ENCODE data around the gene TMEM35A.

TMEM35A gene

GRCh38 chrX:101057093-101057714 lies 21.5 kb upstream of the TMEM35A start:
- TF ChIP-seq EZH2phosphoT487 (IDR thresholded peaks at IDR 0.05; ENCODE audit: borderline replicate concordance, low read length) (no peak), CTCF (IDR thresholded peaks at IDR 0.05; ENCODE audit: low read depth, low read length, poor library complexity, severe bottlenecking) (no peak)
- Histone ChIP-seq H3K9me3 (ENCODE audit: control insufficient read depth, insufficient read depth, low read length) (no peaks in the 10 kb centered on the region), H3K4me2 (ENCODE audit: low read length) (no peak overlapping the region), H3K36me3 (ENCODE audit: control insufficient read depth, low read length) (no peaks in the 10 kb centered on the region), H3F3A (ENCODE audit: control insufficient read depth, insufficient read depth) (no peaks in the 10 kb centered on the region), H4K20me1 (ENCODE audit: control insufficient read depth, insufficient read depth, low read depth, low read length) (no peaks in the 10 kb centered on the region), H3K27me3 (ENCODE audit: control insufficient read depth, low read length) (no peaks in the 10 kb centered on the region), H3K4me3 (ENCODE audit: low read length) (no peak overlapping the region), H3K9me2 (replicated peaks; ENCODE audit: control insufficient read depth, low read length) (no peaks in the 10 kb centered on the region), H3K4me1 (ENCODE audit: control insufficient read depth, low read length) (peaks cover 10% of the 10 kb centered on the region), H3K79me2 (ENCODE audit: control insufficient read depth, low read length) (no peaks in the 10 kb centered on the region), H3K27ac (ENCODE audit: low read depth, low read length) (no peak overlapping the region)

- Histone ChIP-seq H3K36me3 (ENCODE audit: control insufficient read depth, low read length) (no peaks in the 10 kb centered on the region), H3K4me3 (ENCODE audit: low read length) (no peak overlapping the region), H3K79me2 (ENCODE audit: control insufficient read depth, low read length) (no peaks in the 10 kb centered on the region), H3K4me1 (ENCODE audit: control insufficient read depth, low read length) (peaks cover 1% of the 10 kb centered on the region), H3K4me2 (ENCODE audit: low read length) (no peak overlapping the region), H3K9me2 (replicated peaks; ENCODE audit: control insufficient read depth, low read length) (no peaks in the 10 kb centered on the region), H3K27me3 (ENCODE audit: control insufficient read depth, low read length) (no peaks in the 10 kb centered on the region), H4K20me1 (ENCODE audit: control insufficient read depth, insufficient read depth, low read depth, low read length) (no peaks in the 10 kb centered on the region), H3F3A (ENCODE audit: control insufficient read depth, insufficient read depth) (no peaks in the 10 kb centered on the region), H3K9me3 (ENCODE audit: control insufficient read depth, insufficient read depth, low read length) (no peaks in the 10 kb centered on the region), H3K27ac (ENCODE audit: low read depth, low read length) (no peak overlapping the region)
- TF ChIP-seq EZH2phosphoT487 (IDR thresholded peaks at IDR 0.05; ENCODE audit: borderline replicate concordance, low read length): no peak
- TF ChIP-seq CTCF (IDR thresholded peaks at IDR 0.05; ENCODE audit: low read depth, low read length, poor library complexity, severe bottlenecking): no peak
Observed at GRCh38 chrX:101062176-101062575, 16.5 kb upstream of the TMEM35A start.

- no peak for TF ChIP-seq EZH2phosphoT487 (IDR thresholded peaks at IDR 0.05; ENCODE audit: borderline replicate concordance, low read length)
- no peak for TF ChIP-seq CTCF (IDR thresholded peaks at IDR 0.05; ENCODE audit: low read depth, low read length, poor library complexity, severe bottlenecking)
- H3K4me2 ChIP-seq (ENCODE audit: low read length): no peak overlapping the region
- no peaks in the 10 kb centered on the region for H3K27me3 ChIP-seq (ENCODE audit: control insufficient read depth, low read length)
- no peaks in the 10 kb centered on the region for H3K36me3 ChIP-seq (ENCODE audit: control insufficient read depth, low read length)
- H3K4me1 ChIP-seq (ENCODE audit: control insufficient read depth, low read length): no peaks in the 10 kb centered on the region
- H3K79me2 ChIP-seq (ENCODE audit: control insufficient read depth, low read length): no peaks in the 10 kb centered on the region
- no peaks in the 10 kb centered on the region for H3K9me2 ChIP-seq (replicated peaks; ENCODE audit: control insufficient read depth, low read length)
- no peaks in the 10 kb centered on the region for H3F3A ChIP-seq (ENCODE audit: control insufficient read depth, insufficient read depth)
- H3K27ac ChIP-seq (ENCODE audit: low read depth, low read length): no peak overlapping the region
- no peak overlapping the region for H3K4me3 ChIP-seq (ENCODE audit: low read length)
- no peaks in the 10 kb centered on the region for H4K20me1 ChIP-seq (ENCODE audit: control insufficient read depth, insufficient read depth, low read depth, low read length)
- no peaks in the 10 kb centered on the region for H3K9me3 ChIP-seq (ENCODE audit: control insufficient read depth, insufficient read depth, low read length)
Observed at GRCh38 chrX:101071582-101071981, 7.1 kb upstream of the TMEM35A start.

Measured in DOHH2 (cell line).